Neutrophil (primary cell): ENCODE results near the gene ARAP2.
A peak's percentile ranks its signal among the peaks of the same experiment; 100 is the strongest.

Source experiments
- H3K27ac ChIP-seq: fragments of 200-600 bp; sonication (generic); 2 replicates; pipeline ENCODE4 v1.5.1; 2016; ENCODE audit warnings: mild to moderate bottlenecking, moderate library complexity
- H3K27me3 ChIP-seq: fragments of 200-600 bp; sonication (generic); 2 replicates; pipeline ENCODE4 v1.6.0; 2016; ENCODE audit warnings: mild to moderate bottlenecking
- H3K36me3 ChIP-seq: fragments of 200-600 bp; sonication (generic); 2 replicates; pipeline ENCODE4 v1.5.1; 2017
- H3K4me1 ChIP-seq, 2 experiments: fragments of 200-600 bp in 1 of 2; sonication (generic) in 1 of 2; 1 replicate in 1 of 2; 2 replicates in 1 of 2; pipeline versions ENCODE4 v1.5.1 to v1.6.1; 2013 to 2016; ENCODE audit warnings: low read depth in 1 of 2, low read length in 1 of 2, mild to moderate bottlenecking in 1 of 2, moderate library complexity in 1 of 2; ENCODE audit not compliant: control insufficient read depth in 1 of 2, insufficient read depth in 1 of 2
- H3K4me3 ChIP-seq, 2 experiments: fragments of 200-600 bp in 1 of 2; sonication (generic) in 1 of 2; 1 replicate in 1 of 2; 2 replicates in 1 of 2; pipeline ENCODE4 v1.5.1; 2013 to 2016; ENCODE audit warnings: low read depth in 1 of 2, low read length in 1 of 2, mild to moderate bottlenecking in 1 of 2, moderate library complexity in 1 of 2
- H3K9me3 ChIP-seq: fragments of 200-600 bp; sonication (generic); 2 replicates; pipeline ENCODE4 v1.5.1; 2016
- TF ChIP-seq, protein P1 (sequence below): fragments of 200-600 bp; sonication (generic); IDR thresholded peaks from 2 replicates; pipeline ENCODE4 v1.5.1; 2016; ENCODE audit warnings: antibody characterized with exemption

ARAP2 gene

DNA sequence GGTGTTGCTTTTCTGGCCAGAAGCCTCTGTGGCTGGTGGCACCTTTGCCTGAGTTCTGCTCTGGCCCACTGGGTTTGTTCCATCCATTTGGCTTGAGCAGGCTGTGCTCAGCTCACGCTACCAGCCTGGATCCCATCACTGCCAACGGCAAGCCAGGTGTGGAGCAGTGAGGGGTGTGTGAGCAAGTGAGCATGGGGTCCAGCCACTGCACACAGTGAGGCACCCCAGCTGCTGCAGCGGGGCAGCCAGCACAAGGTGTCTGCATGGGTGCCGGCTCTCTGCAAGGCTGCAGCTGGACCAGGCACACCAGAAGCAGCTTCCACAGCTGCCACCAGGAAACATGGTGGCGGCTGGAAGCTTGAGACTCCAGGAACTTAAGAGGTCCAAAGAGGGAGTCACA is 46.8 kb downstream of the ARAP2 start:
- TF ChIP-seq, protein P1, sequence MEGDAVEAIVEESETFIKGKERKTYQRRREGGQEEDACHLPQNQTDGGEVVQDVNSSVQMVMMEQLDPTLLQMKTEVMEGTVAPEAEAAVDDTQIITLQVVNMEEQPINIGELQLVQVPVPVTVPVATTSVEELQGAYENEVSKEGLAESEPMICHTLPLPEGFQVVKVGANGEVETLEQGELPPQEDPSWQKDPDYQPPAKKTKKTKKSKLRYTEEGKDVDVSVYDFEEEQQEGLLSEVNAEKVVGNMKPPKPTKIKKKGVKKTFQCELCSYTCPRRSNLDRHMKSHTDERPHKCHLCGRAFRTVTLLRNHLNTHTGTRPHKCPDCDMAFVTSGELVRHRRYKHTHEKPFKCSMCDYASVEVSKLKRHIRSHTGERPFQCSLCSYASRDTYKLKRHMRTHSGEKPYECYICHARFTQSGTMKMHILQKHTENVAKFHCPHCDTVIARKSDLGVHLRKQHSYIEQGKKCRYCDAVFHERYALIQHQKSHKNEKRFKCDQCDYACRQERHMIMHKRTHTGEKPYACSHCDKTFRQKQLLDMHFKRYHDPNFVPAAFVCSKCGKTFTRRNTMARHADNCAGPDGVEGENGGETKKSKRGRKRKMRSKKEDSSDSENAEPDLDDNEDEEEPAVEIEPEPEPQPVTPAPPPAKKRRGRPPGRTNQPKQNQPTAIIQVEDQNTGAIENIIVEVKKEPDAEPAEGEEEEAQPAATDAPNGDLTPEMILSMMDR, result no peak
- Histone ChIP-seq H3K4me3 (no peak overlapping the region), H3K27me3 (no peaks in the 10 kb centered on the region), H3K9me3 (no peaks in the 10 kb centered on the region), H3K36me3 (peaks cover 38% of the 10 kb centered on the region), H3K4me1 (no peaks in the 10 kb centered on the region), H3K27ac (no peak overlapping the region)

GRCh38 chr4:36196145-36196913 is 48.0 kb downstream of the ARAP2 start:
- Histone ChIP-seq H3K27me3 (no peaks in the 10 kb centered on the region), H3K36me3 (peaks cover 44% of the 10 kb centered on the region), H3K4me1 (peaks cover 0 to under 1% of the 10 kb centered on the region in 2 experiments), H3K9me3 (no peaks in the 10 kb centered on the region), H3K4me3 (no peak overlapping the region), H3K27ac (no peak overlapping the region)
- TF ChIP-seq, protein P1, result no peak

- TF ChIP-seq, protein P1, result no peak
- Histone ChIP-seq H3K4me3 (no peak overlapping the region), H3K36me3 (peaks cover 28% of the 10 kb centered on the region), H3K27me3 (no peaks in the 10 kb centered on the region), H3K4me1 (peaks cover 9 to 19% of the 10 kb centered on the region in 2 experiments), H3K9me3 (no peaks in the 10 kb centered on the region), H3K27ac (no peak overlapping the region)
Measured at GRCh38 chr4:36192922-36193321, 51.4 kb downstream of the ARAP2 start.

- Histone ChIP-seq H3K36me3 (peaks cover 44% of the 10 kb centered on the region), H3K27ac (peak overlapping the region; percentile 16), H3K9me3 (no peaks in the 10 kb centered on the region), H3K4me3 (no peak overlapping the region), H3K4me1 (peaks cover 9 to 19% of the 10 kb centered on the region in 2 experiments), H3K27me3 (no peaks in the 10 kb centered on the region)
- TF ChIP-seq, protein P1, result no peak
Measured at GRCh38 chr4:36189511-36190226, 54.6 kb downstream of the ARAP2 start.

- H3K4me1 ChIP-seq, result peaks cover 9 to 19% of the 10 kb centered on the region in 2 experiments
- H3K27me3 ChIP-seq, result no peaks in the 10 kb centered on the region
- H3K27ac ChIP-seq, result no peak overlapping the region
- TF ChIP-seq, protein P1, result peak; percentile 14
- peaks cover 48% of the 10 kb centered on the region for H3K36me3 ChIP-seq
- no peak overlapping the region for H3K4me3 ChIP-seq
- H3K9me3 ChIP-seq, result no peaks in the 10 kb centered on the region
Measured at GRCh38 chr4:36187723-36188333, 56.5 kb downstream of the ARAP2 start.
